Endothelial cell of umbilical vein (primary cell): ENCODE measurements around the gene UBTD1. TPM values are rescaled to one million over a fixed set of nuclear protein-coding genes. Genes with fewer than 3 reads are reported as not detected.

Experiments
- BruUV-seq: library from RNA; stranded (reverse); fragments of 400-500 nt; replicated peaks from 2 replicates; lab custom pipeline; 2021; lab: Mats Ljungman, UMichigan
- CTCF ChIA-PET: fragments of 300-600, 350-600 bp; sonication (Branson Sonifier 250); formaldehyde crosslinking; loops from one replicate; lab custom pipeline; 2021; ENCODE audit warnings: antibody characterized with exemption, inconsistent platforms; lab: Charles Lee
- POLR2A ChIA-PET: fragments of 300-600, 350-600 bp; sonication (Branson Sonifier 250); formaldehyde crosslinking; loops from one replicate; lab custom pipeline; 2021; ENCODE audit warnings: antibody characterized with exemption, inconsistent platforms; lab: Charles Lee
- DNase-seq: peaks from one replicate; pipeline ENCODE4 v3.0.0-alpha.2; 2011; ENCODE audit warnings: low read depth, low spot score
- FAIRE-seq: peaks from 2 replicates; lab custom pipeline; 2011; peaks lifted over from hg19 to GRCh38; lab: Jason Lieb, UNC
- H2AFZ ChIP-seq: 2 replicates; pipeline ENCODE4 v1.6.0; 2012; ENCODE audit warnings: low read depth, low read length, control low read depth, inconsistent platforms
- H3K27ac ChIP-seq: 2 replicates; pipeline ENCODE4 v1.5.1; 2011; ENCODE audit warnings: low read depth, mild to moderate bottlenecking, control low read depth, low read length, moderate library complexity; ENCODE audit not compliant: insufficient read depth
- H3K27me3 ChIP-seq, 2 experiments: 2 replicates each; pipeline versions ENCODE4 v1.6.0 to v1.6.1; 2011; ENCODE audit warnings: low read length in 2 of 2, mixed read lengths in 1 of 2; ENCODE audit not compliant: control insufficient read depth in 2 of 2, insufficient read depth in 2 of 2
- H3K36me3 ChIP-seq, 2 experiments: 2 replicates in 1 of 2; 3 replicates in 1 of 2; pipeline ENCODE4 v1.5.1; 2011; ENCODE audit warnings: low read length in 2 of 2, mild to moderate bottlenecking in 1 of 2, moderate library complexity in 1 of 2; ENCODE audit not compliant: control insufficient read depth in 2 of 2, insufficient read depth in 2 of 2; ENCODE audit errors: extremely low read depth in 1 of 2
- H3K4me1 ChIP-seq: 3 replicates; pipeline ENCODE4 v1.5.1; 2011; ENCODE audit warnings: mild to moderate bottlenecking, low read length; ENCODE audit not compliant: control insufficient read depth, insufficient read depth; ENCODE audit errors: extremely low read depth
- H3K4me2 ChIP-seq: 2 replicates; pipeline ENCODE4 v1.6.1; 2011; ENCODE audit warnings: low read length, control low read depth, mixed read lengths; ENCODE audit not compliant: insufficient read depth
- H3K4me3 ChIP-seq, 3 experiments: fragments of 200-600 bp in 1 of 3; sonication (generic), shearing (Covaris generic) in 1 of 3; replicated peaks in 1 of 3; 2 replicates each; pipeline ENCODE4 v1.5.1; 2011 to 2016; ENCODE audit warnings: control low read depth in 3 of 3, low read length in 3 of 3, mild to moderate bottlenecking in 2 of 3, inconsistent platforms in 1 of 3, low read depth in 1 of 3, moderate library complexity in 1 of 3; ENCODE audit not compliant: insufficient read depth in 1 of 3
- H3K79me2 ChIP-seq: 2 replicates; pipeline ENCODE4 v1.6.0; 2012; ENCODE audit warnings: low read length, inconsistent platforms; ENCODE audit not compliant: control insufficient read depth, insufficient read depth
- H3K9ac ChIP-seq: replicated peaks from 2 replicates; pipeline ENCODE3; 2011; ENCODE audit warnings: low read length, control low read depth; ENCODE audit not compliant: insufficient read depth; ENCODE audit errors: extremely low read depth
- H3K9me1 ChIP-seq: replicated peaks from 3 replicates; pipeline ENCODE4 v1.6.0; 2011; ENCODE audit warnings: mild to moderate bottlenecking, low read length; ENCODE audit not compliant: control insufficient read depth, insufficient read depth; ENCODE audit errors: extremely low read depth
- H3K9me3 ChIP-seq: replicated peaks from 2 replicates; pipeline ENCODE4 v1.5.1; 2012; ENCODE audit warnings: low read length, inconsistent platforms; ENCODE audit not compliant: control insufficient read depth, insufficient read depth
- H4K20me1 ChIP-seq: replicated peaks from 2 replicates; pipeline ENCODE3; 2011; ENCODE audit warnings: mild to moderate bottlenecking, low read length; ENCODE audit not compliant: control insufficient read depth, insufficient read depth; ENCODE audit errors: extremely low read depth
- FOS ChIP-seq: IDR thresholded peaks from 2 replicates; pipeline ENCODE4 v1.6.1; 2011; ENCODE audit warnings: mild to moderate bottlenecking, low read length, moderate library complexity, borderline replicate concordance; ENCODE audit not compliant: insufficient read depth
- GATA2 ChIP-seq: IDR thresholded peaks from 2 replicates; pipeline ENCODE4 v1.7.0; 2011; ENCODE audit warnings: low read depth, mild to moderate bottlenecking, moderate library complexity, mixed read lengths, low read length; ENCODE audit not compliant: insufficient read length, insufficient read depth
- POLR2A ChIP-seq: IDR thresholded peaks from 2 replicates; pipeline ENCODE4 v1.6.1; 2012; ENCODE audit warnings: low read depth, mild to moderate bottlenecking, control low read depth, low read length
- dilution Hi-C: fragments of 300-500 bp; cut with MboI; formaldehyde crosslinking; loops from one replicate; pipeline ENCODE4 v1.15.0; 2019; ENCODE audit warnings: low sequenced_read_pairs; ENCODE audit not compliant: extremely low pct_ligation_motif_present
- intact Hi-C: fragments of 100-400 bp; cut with micrococcal nuclease; formaldehyde crosslinking; loops from one replicate; pipeline ENCODE4 v1.10.0; 2022
- polyA plus RNA-seq, 4 experiments: library from polyadenylated mRNA; depleted of rRNA in 3 of 4; stranded (reverse) in 3 of 4; unstranded in 1 of 4; fragments of >200 nt; gene quantifications; 2 replicates each; pipeline versions ENCODE4 v1.2.1 to v1.2.3, GENCODE V29; 2011 to 2012; ENCODE audit warnings: missing spikeins in 1 of 4
- total RNA-seq: library from RNA; stranded (reverse); gene quantifications from 2 replicates; pipeline ENCODE4 v1.2.3, GENCODE V29; 2021

UBTD1 gene
- total and polyA plus RNA-seq, 2 donors (not counting 3 experiments of a cell fraction or from before 2014, with no cell fraction given), result 42.6 to 63.7 TPM

DNA sequence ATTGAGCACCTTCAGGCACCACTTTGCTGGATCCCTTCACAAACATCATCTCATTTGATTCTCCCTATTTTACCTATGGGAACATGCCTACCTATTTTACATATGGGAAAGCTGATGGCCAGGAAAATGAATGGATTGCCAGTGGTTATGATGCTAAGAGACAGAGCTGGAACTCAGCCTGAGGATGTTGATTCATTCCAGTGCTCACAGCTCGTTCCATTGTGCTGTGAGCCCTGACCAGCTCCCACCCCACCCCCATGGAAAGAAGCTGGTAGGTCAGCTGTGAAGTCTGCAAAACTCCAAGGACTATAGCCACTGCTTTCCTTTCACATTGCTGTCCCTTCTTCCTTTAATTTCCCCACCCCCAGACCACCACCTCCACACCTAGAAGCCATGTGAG lies 9.6 kb downstream of the UBTD1 start:
- Histone ChIP-seq H3K27ac (no peak overlapping the region), H3K4me2 (no peak overlapping the region), H3K9me3 (no peaks in the 10 kb centered on the region), H2AFZ (no peak overlapping the region), H3K9me1 (no peaks in the 10 kb centered on the region), H3K4me1 (peaks cover 9% of the 10 kb centered on the region), H3K79me2 (peaks cover 44% of the 10 kb centered on the region), H3K36me3 (no peaks in the 10 kb centered on the region), H4K20me1 (peaks cover 2% of the 10 kb centered on the region), H3K27me3 (no peaks in the 10 kb centered on the region), H3K9ac (no peak overlapping the region), H3K4me3 (no peak overlapping the region)
- TF ChIP-seq POLR2A, result no peak
- no peak for TF ChIP-seq GATA2
- TF ChIP-seq FOS, result peak; percentile 29
- intact Hi-C loops, result loop anchor here (1.0 kb wide), 2 partner anchors 8 to 10 kb away; no protein-coding TSS in a partner anchor
- DNase-seq (peak; percentile 78), FAIRE-seq (peak; percentile 94)
- CTCF ChIA-PET, result interaction anchor here (0.7 to 1.2 kb wide), 7 partner anchors 9 to 201 kb away, joined by 3 to 10 read pairs (median 4); partner anchors contain the start of genes MMS19 and UBTD1
- no TSS peak for BruUV-seq
- POLR2A ChIA-PET, result no interaction called here
- dilution Hi-C loops, result no loop called here

DNA sequence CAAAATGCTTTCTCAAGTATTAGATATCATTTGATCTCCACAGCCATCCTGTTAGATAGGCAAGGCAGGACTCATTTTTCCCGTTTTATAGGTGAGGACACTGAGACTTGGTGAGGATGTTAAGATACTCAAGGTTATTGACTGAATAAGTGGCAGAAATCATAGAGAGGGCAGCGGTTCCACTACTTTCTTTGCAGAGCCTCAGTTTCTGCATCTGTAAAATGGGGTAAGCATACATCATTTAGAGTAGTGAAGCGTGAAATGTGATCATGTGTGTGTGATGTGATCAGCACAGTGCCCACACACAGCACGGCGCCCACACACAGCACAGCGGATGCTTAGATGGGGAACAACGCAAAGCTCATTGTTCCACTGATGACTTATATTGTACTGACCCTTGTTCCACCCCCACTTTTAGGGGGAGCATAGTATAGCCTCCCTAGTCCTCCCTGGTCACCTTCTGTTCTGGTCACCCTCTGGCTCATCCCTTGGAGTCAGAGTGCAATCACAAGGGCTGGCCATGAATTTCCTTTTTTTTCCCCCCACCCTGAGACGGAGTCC lies 10.5 kb downstream of the UBTD1 start:
- Histone ChIP-seq H3K27ac (no peak overlapping the region), H3K9me1 (no peaks in the 10 kb centered on the region), H3K9me3 (no peaks in the 10 kb centered on the region), H3K9ac (no peak overlapping the region), H3K36me3 (no peaks in the 10 kb centered on the region), H3K4me3 (no peak overlapping the region), H3K4me1 (peaks cover 9% of the 10 kb centered on the region), H3K4me2 (no peak overlapping the region), H4K20me1 (peaks cover 2% of the 10 kb centered on the region), H3K27me3 (no peaks in the 10 kb centered on the region), H3K79me2 (peaks cover 37% of the 10 kb centered on the region), H2AFZ (no peak overlapping the region)
- BruUV-seq, result no TSS peak
- ChIA-PET CTCF (interaction anchor here (1.0 to 1.2 kb wide), 2 partner anchors 10 to 31 kb away, joined by 4 to 10 read pairs; partner anchors contain the start of genes MMS19 and UBTD1), POLR2A (no interaction called here)
- intact Hi-C loops (no loop called here), dilution Hi-C loops (no loop called here)
- no peak for FAIRE-seq
- no peak for DNase-seq
- TF ChIP-seq FOS (no peak), GATA2 (no peak)
